GM18861 (cell line): ENCODE results near the gene JAM3.
"Not testable (repeated sequence)": the region's sequence is repeated elsewhere in the genome, so short reads cannot be mapped to it uniquely, and the experiment has no call there.

Experiments
- ATAC-seq: cut with Tn5 transposase; IDR thresholded peaks from one replicate; pipeline ENCODE4 v1.9.1; 2021; ENCODE audit not compliant: unreplicated experiment

The JAM3 gene

DNA sequence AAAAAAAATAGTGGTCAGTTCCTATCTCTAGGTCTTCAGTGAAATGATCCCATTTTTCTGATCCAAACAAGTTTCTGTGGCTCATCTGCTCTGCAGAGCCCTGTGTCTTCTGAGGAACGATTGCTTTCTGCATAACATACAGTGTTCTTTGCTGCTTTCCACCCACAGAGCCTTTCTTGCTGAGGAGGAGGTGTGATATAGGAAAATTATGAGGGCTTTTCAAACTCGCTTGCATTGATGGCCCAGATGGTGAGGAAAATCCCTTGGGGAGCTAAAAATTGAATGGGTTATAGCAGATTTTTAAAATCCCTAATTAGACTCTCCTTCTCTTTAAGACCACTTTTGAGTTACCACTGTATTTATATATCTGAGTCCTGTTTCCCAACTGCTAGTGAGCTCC lies 31.3 kb downstream of the JAM3 start:
- no peak for ATAC-seq

DNA sequence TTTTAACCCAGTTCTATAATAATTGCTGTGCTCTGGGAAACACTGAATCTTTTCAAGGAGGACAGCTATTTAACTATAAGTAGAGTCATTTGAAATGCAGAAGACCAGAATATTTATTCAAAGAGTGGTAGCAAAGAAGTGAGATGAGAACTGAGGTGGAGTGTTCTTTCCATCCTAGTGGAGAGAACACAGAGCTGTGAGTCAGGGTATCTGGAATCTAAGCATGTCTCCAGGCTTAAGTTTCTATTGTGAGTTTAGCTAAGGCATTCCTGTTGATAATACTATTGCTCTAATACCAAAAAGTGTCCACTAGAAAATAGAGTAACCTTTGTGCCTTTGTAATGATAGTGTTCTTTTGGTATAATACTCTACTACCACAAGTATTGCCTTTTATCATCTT lies 32.4 kb downstream of the JAM3 start:
- no peak for ATAC-seq

DNA sequence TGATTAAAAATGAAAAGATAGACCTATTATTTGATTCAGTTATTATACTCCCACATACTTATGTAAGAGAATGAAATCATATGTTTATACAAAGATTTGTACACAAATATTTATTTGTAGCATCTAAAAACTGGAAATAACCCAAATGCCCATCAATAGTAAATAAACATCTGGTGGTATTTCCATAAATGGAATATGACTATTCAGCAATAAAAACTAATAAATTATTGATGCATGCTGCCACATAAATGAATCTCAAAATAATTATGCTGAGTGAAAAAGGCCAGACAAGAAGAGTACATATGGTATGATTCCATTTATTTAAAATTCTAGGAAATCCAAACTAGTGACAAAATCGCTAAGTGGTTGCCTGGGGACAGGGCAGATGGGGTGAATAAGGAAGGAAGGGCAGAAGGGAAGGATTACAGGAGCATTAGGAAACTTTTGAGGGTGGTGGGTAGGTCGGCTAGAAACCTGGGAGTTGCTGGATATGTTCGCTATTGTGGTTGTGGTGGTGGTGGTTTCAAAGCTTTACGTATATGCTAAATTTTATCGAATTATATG lies 41.5 kb downstream of the JAM3 start:
- ATAC-seq, result no peak

DNA sequence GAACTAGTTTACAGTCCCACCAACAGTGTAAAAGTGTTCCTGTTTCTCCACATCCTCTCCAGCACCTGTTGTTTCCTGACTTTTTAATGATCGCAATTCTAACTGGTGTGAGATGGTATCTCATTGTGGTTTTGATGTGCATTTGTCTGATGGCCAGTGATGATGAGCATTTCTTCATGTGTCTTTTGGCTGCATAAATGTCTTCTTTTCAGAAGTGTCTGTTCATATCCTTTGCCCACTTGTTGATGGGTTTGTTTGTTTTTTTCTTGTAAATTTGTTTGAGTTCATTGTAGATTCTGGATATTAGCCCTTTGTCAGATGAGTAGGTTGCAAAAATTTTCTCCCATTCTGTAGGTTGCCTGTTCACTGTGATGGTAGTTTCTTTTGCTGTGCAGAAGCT lies 44.9 kb downstream of the JAM3 start:
- not testable (repeated sequence) for ATAC-seq

DNA sequence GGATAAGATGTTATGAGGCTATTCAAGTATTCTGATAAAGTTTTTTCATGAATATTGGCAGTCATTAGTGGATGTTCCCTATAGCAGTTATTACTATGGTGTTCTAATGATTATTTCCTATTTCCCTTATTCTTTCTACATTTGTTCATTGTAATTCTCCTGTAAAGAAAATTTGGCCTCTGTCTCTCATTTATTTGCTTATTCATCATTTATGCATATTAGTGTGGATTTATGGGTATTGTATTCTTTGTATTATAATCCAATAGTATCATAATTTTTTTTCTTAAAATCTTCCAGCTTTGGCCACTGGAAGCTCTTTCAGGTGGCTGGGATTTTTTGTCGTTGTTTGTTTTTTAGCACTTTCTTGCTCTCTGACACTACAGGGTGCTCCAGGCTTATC lies 47.3 kb downstream of the JAM3 start:
- ATAC-seq, result no peak

DNA sequence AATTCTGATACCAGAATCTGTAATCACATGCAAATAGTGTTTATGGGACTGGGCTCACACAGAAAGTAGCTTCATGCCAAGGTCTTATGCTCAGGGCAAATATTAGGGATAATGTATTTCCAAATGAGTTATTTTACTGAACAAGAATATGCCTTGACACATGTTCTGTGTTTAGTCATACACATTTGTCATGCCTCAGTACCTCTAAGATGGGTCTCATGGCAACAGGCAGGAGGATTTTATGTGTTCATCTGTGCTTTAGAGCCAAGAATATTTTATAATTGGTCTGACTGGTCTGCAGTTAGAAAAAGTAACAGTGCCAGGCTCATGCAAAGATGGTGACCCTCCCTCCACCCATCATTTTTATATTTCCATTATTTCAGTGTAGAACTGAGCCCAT lies 49.1 kb downstream of the JAM3 start:
- no peak for ATAC-seq

DNA sequence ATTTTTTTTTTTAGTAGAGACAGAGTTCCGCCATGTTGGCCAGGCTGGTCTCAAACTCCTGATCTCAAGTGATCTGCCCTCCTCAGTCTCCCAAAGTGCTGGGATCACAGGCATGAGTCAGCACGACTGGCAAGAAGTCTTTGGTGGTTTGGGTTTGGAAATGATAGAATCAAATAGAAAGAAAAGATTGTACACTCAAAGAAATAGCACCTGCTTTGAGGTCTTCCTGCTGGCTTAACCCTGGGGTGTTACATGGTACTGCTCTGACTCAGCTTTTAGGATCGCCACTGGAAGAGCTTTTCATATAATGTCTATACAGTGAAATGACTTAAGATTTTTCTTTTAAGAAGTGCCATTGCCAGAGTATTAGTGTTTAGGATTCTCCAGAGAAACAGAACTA lies 50.2 kb downstream of the JAM3 start:
- ATAC-seq, result no peak

DNA sequence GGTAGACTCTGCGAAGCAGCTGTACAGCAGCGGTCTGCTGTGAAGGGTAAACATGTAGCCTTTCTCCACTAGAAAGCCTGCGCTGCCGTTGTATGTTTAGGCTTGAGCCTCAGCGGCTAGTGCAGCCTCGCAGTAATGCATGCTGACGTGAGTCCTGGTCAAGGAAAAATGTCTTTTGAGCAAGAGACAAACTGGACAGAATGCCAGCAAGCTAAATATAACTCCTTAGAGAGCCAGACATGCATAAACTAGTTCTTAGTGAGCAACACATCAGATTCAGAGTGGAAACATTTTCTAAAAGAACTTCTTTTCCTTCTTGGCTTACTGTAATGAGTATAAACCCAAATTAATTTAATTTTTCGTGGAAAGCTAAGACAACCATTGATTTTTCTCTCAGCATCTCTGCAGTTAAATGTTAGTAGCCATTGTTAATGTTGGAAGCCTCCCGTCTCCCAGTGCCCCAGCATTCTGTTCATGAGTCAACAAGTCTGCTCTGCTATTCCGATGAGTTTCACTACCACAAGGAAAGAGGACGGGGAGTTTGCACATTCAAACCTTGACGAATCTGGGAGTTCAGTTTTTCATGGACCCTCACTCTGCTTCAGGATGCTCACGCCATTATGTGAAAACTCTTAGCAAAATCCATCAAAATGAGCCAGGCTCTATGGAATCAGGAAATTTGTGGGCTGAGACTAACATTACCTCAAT lies 51.4 kb downstream of the JAM3 start:
- ATAC-seq, result no peak

DNA sequence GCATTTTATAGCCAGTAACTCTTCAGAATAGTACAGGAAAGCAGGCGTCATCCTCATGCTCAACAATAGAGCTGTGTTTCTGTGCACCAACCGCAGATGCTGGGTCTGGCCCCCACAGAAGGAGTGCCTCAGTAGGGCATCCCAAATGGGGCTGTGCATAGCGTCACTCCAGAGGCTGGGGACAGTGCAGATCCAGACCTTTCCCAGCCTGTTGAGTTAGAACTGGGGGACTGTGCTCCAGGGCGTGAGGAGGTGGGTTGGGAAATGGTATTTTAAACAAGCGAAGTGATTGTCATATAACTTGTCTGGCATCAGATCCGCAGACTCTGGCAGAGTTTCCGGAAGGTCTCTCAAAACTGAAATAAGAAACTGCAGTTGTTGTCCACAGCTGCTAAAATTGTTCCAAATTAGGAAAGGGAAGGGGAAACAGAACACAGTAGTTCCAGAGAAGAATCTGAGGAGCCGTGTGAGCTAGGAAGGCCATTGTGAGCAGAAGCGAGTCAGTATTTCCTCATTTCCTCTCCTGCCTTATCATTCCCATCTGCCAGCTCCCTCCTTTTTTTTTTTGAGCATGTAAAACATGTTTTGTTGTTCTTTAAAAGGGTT lies 52.2 kb downstream of the JAM3 start:
- no peak for ATAC-seq

DNA sequence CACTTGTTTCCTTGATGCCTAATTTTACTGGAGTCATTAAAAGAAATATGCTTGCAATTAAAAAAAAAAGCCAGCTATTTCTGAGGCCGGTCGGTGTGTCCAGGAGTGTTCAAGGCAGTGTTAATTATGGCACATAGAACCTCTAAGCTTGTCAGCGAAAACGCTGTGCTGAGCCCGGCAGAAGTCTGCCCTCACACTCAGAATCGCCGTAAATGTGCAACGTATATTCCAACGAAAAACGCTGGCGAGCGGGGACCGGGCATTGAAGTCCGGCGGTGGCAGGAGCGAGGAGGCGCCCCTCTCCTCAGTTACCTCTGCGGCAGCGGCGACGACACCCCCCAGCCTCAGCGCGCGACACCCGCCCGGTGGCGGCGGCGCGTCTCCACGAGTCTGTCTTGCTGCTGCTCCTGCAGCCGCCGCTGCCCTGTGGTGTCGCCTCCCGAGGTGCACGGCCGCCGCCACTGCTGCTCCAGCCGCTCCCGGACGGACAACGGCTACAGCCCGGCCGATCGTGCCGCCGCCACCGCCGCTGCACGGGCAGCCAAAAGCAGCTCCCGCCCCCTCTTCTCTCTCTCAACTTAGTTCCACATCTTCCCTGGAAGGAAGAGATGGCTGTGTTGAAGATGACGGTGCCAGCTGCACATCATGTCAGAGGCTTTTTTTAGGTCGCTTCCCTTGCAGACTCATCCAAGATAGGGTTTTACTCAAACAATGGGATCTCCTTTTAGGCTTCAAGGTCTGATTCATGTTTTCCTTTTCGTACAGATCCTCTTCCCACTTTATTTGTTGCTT lies 56.0 kb downstream of the JAM3 start:
- ATAC-seq, result no peak

DNA sequence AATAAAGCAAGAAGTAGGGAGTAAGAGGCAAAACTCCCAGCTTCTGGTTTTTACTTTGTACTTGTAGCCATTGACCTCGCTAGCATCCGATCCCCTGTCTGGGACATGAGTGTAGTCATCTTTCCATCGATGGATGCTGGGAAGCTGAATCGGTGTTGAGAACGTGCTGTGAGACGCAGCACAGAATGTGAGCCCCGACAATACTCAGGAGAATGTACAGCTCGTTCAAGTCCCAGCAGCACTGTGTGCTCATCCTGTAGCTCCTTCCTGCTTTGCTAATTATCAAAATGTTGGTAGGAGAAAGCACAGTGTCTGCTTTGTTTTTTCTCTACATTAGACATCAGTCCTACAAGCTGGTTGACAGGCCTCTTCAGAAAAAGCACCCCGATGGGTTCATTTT lies 56.6 kb downstream of the JAM3 start:
- no peak for ATAC-seq

DNA sequence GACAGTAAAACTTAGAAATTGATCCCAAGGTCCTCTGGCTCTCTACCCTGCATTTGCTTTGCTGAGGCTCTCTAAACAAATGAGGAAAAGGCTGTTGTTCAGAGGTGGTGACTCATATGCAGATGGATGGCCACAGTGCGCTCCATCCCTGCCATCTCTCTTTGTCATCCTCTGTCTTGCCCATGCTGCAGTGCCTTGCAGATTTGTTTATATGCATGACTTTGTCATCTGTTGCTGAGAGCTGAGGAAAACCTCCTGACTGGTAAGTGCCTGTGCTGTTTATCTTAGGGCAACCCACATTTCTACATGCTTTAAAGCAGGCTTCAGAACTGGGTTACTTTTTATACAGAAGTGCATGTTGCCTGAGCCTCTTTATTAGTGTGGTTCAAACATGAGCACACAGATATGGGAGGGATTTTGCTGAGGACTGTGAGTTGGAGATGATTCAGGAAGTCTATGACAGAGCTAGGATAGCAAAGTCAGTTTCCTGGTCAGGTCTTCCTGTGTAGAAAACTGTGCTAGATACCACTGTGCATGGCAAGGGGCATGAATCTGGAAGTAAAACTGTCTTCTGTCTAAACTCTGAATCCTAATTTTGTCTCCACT lies 57.4 kb downstream of the JAM3 start:
- no peak for ATAC-seq

DNA sequence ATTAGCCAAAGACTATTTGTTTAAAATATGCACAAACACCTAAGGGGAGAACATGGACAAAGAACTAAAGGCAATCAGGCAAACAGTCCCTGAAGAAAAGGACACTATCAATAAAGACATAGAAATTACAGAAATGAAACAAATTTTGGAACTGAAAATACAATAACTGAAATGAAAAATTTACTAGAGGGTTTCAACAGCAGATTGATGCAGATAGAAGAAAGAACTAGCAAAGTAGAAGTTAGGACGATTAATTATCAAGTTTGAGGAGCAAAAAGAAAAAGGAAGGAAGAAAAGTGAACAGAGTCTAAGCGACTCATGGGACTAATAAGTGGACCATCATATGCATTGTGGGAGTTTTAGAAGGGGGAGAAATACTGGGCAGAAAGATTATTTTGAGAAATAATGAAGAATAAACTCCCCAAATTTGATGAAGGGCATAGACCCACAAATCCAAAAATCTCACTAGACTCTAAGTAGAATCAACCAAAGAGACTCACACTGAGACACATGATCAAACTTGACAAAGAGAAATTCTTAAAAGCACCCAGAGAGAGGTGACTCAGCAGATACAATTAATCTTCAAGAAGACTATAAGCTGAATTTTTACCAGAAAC lies 62.9 kb downstream of the JAM3 start:
- no peak for ATAC-seq

DNA sequence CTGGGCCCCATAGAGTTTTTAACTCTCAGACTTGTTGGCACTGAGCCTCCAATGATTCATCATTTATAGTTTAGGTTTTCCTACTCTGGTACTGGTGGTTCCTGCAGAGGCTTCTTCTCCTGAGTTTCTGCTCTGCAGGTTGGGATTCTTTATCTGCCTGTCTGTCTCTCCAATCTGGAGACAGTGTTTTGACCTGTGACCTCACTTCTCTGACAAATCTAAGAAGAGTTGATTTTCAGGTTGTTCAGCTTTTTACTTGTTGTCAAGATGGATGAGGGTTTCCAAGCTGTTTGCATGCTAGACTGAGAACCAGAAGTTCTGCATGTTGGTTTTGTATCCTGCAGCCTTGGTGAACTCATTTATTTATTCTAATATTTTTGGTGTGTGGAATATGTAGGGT lies 63.9 kb downstream of the JAM3 start:
- ATAC-seq, result no peak

DNA sequence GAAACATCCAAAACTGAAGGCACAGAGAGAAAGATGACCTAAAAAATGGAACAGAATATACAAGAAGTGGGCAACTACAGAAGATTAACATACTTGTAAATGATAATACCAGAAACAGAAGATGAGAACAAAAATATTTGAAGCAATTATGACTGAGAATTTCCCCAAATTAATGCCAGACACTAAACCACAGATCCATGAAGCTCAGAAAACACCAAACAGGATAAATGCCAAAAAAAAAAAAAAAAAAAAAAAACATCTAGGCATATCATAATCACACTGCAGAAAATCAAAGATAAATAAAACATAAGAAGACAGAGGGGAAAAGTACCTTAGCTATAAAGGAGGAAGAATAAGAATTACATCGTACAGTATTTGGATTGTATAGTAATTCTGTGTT lies 65.3 kb downstream of the JAM3 start:
- no peak for ATAC-seq

DNA sequence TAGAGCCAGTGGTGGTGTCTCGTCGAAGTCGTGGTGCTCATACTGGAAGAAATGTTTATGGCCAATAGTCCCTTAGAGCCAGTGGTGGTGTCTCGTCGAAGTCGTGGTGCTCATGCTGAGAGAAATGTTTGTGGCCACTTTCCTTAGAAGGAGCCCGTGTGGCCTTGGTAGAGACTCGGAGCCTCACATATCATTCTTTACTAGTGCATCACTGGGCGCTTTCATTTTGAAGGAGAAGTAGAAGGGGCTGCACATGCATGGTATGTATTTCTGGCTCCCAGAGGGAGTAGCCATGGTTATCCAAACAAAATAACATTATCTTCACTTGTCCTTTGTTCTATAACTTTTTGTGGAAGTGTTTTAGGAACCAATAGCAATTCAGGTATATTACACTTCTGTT lies 69.5 kb downstream of the JAM3 start:
- no peak for ATAC-seq

DNA sequence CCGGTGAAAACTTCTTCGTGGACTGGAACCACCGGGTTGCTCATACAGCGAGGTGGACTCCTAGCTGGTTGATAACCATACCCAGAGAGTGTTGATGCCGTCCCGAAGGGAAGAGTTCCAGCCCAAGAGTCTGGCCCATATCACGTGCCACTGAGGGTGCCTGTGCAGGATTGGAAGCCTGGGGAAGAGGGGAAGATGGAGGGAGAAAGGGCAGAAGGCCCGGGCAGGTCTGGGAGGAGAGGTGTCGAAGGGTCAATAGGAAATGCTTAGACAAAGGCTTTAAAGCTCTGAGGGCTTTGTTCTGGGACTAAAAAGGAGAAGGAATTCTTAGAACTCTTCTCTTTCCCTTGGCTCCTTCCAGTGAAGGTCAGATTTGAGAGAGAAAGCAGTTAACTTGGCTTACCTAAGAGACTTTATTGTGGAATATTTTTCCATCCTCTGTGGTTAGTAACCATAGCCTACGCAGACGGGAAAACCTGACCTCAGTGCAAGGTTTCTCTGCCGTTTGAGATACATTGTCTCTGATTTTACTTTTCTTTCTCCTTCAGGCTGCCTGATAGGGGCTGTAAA lies 70.5 kb downstream of the JAM3 start:
- ATAC-seq, result no peak

DNA sequence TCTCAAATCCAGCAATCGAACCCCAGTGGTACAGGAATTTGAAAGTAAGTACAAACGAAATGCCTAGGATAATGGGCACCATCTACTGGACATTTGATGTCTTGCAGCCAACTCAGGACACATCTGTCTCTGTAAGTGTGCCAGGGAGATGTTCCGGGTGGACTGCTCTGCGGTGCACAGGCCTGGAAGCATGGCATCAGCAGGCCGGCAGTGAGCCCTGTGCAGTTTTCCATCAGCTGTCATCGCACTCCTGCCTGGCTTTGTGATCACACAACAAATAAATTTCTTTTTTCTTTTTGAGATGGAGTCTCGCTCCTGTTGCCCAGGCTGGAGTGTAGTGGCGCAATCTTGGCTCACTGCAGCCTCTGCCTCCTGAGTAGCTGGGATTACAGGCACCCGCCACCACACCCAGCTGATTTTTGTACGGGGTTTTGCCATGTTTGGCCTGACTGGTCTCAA lies 71.0 kb downstream of the JAM3 start:
- peak; percentile 67 for ATAC-seq

DNA sequence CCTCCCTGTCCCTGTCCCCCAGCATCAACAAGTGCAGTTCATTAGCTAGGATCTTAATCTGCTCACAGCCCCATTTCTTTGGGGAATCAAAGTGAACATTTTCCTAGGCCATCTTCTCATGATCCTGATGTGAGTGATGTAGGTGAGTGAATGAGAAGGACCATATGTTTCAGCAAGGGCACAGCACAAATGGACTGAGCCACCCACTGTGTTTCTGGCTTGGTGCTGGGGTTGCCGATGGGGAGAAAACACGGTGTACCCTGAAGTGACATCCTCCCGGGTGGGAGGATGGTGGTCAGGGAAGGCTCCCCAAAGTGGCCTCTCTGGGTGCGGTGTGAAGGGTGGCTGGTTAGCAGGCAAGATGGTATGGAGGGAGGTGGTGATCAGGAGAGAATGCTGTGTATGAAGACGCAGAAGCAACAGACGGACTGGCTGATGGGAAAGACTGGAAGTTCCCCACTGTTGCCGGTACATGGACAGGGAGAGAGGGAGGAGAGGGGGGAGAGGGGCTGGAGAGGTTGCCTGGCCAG lies 72.2 kb downstream of the JAM3 start:
- ATAC-seq, result no peak

DNA sequence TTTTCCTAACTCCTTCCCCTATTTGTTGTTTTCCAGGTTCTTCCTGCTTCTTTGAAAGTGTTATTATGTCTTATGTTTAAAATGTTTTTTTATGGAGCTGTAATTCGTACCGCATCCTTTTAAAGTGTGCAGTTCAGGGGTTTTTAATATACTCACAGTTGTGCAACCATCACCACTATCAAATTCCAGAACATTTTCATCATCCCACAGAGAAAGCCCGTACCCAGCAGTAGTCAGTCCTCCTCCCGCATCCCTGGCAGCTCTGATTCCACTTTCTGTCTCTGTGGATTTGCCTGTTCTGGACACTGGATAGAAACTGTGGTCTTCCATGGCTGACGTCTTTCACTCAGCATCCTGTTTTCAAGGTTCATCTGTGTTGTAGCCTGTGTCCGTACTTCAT lies 73.7 kb downstream of the JAM3 start:
- ATAC-seq, result no peak
